Activated CD8-positive, alpha-beta T cell treated with anti-CD3 and anti-CD28 coated beads, Interleukin-2, amount 10 ng/mL, durations not matched to agents 7 days and 5 days (primary cell): ENCODE measurements around the gene SLCO3A1. TPM values are rescaled to one million over a fixed set of nuclear protein-coding genes. Genes with fewer than 3 reads are reported as not detected.

Experiments used
- ATAC-seq: fragments of 150-1000 bp; cut with Tn5 transposase; one replicate; pipeline ENCODE4 v1.10.0; 2021; ENCODE audit warnings: moderate library complexity
- CTCF ChIA-PET: fragments of 350-600 bp; sonication (Branson Sonifier 250); formaldehyde crosslinking; loops from one replicate; lab custom pipeline; 2021; ENCODE audit warnings: antibody characterized with exemption; lab: Charles Lee
- POLR2A ChIA-PET: fragments of 350-600 bp; sonication (Branson Sonifier 250); formaldehyde crosslinking; loops from one replicate; lab custom pipeline; 2021; ENCODE audit warnings: antibody characterized with exemption; lab: Charles Lee
- DNase-seq: peaks from one replicate; pipeline ENCODE4 v3.0.0-alpha.2; 2020
- H3K27ac Mint-ChIP-seq: one replicate; pipeline ENCODE4 v1.8.0; 2021; ENCODE audit warnings: mild to moderate bottlenecking, mixed read lengths
- H3K27me3 Mint-ChIP-seq: one replicate; pipeline ENCODE4 v1.8.0; 2021; ENCODE audit warnings: low read depth, mixed read lengths
- H3K36me3 Mint-ChIP-seq: one replicate; pipeline ENCODE4 v1.8.0; 2021; ENCODE audit warnings: low read depth, mixed read lengths
- H3K4me1 Mint-ChIP-seq: one replicate; pipeline ENCODE4 v1.8.0; 2021; ENCODE audit warnings: low read depth, mixed read lengths
- H3K4me3 Mint-ChIP-seq: one replicate; pipeline ENCODE4 v1.8.0; 2021; ENCODE audit warnings: mild to moderate bottlenecking, mixed read lengths
- H3K9me3 Mint-ChIP-seq: one replicate; pipeline ENCODE4 v1.8.0; 2022; ENCODE audit warnings: mixed read lengths; ENCODE audit not compliant: insufficient read depth
- total RNA-seq, 2 experiments: library from RNA; stranded (reverse); gene quantifications; one replicate each; pipeline ENCODE4 v1.2.3, GENCODE V29; 2021

SLCO3A1 gene
- total RNA-seq, 2 experiments from 2014 or later, result 29.3 to 32.7 TPM

DNA sequence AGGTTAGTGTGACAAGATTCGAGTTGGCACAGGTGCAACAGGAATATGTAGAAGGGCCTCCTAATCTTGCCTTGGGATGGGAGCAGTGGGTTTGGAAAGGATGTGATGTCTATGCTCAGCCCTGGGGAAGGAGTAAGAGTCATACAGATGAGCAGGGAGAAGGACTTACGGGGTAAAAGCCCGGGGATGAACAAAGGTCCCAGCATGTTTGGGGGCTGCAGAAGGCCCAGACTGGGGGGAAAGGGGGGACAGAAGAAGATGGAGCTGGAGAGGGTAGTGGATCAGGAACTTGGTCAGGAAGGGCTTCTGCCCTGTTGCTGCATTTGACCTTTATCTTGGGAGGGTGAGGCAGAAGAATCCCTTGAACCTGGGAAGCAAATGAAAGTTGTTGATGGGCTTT, 300.1 kb downstream of the SLCO3A1 start:
- CTCF ChIA-PET, result interaction anchor here (0.6 kb wide), 1 partner anchor 247 kb away, joined by 4 read pairs; no protein-coding TSS in a partner anchor
- DNase-seq (no peak), ATAC-seq (no peak)
- Mint-ChIP-seq H3K27me3 (no peaks in the 10 kb centered on the region), H3K27ac (no peak overlapping the region), H3K4me1 (peaks cover 9% of the 10 kb centered on the region), H3K36me3 (peaks cover 2% of the 10 kb centered on the region), H3K4me3 (no peak overlapping the region), H3K9me3 (no peaks in the 10 kb centered on the region)
- POLR2A ChIA-PET, result no interaction called here

DNA sequence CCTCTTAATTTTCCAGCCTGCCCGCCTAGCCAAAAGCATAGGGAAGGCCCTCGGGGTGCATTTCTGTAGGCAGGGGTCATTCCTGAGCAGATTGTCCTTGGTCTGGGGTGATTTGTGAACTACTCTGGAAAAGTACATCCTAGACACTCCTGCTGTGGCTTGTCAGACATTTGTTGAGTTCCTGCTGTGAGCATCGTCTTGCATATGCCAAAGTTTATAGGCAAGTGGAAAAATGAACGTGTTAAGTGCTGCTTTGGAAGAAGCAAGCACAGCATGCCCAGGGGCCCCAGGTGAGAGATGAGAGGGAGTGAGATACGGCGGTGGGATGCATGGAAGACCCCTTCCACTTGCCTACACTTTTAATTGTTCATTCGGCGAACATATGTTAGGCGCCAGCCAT, 302.4 kb downstream of the SLCO3A1 start:
- Mint-ChIP-seq H3K27ac (no peak overlapping the region), H3K9me3 (no peaks in the 10 kb centered on the region), H3K27me3 (no peaks in the 10 kb centered on the region), H3K4me3 (no peak overlapping the region), H3K36me3 (peaks cover 2% of the 10 kb centered on the region), H3K4me1 (peaks cover 13% of the 10 kb centered on the region)
- CTCF ChIA-PET, result no interaction called here
- POLR2A ChIA-PET, result no interaction called here
- DNase-seq, result no peak
- no peak for ATAC-seq

DNA sequence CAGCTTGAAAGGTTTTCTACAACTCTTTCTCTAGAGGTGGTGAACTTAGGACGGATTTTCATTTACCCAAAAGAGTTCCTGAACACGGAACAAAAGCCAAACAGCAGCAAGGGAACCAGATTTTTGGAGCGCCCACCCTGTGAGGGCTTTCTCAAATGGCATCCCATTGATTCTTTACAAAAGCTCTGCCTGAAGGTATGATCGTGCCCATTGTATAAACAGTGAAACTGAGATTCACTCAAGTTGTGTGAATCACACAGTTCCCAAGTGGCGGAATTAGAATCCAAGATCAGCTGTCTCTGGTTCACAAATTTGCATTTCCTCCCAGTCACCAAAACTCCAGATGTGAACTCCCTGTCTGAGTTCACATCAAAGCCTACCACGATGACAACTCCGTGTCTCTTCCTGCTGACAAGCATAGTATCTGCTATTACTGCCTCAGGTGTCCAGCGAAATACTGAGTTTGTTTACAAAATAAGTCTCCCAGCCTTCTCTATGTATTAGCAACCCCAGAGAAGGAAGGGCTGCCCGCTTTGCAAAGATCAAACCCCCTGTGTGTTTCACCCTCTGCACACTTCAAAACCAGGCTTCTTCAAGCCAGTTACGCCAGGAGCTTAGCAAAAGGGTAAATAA, 304.3 kb downstream of the SLCO3A1 start:
- Mint-ChIP-seq H3K4me1 (peaks cover 21% of the 10 kb centered on the region), H3K27me3 (no peaks in the 10 kb centered on the region), H3K27ac (no peak overlapping the region), H3K9me3 (no peaks in the 10 kb centered on the region), H3K36me3 (peaks cover 2% of the 10 kb centered on the region), H3K4me3 (no peak overlapping the region)
- CTCF ChIA-PET, result interaction anchor here (0.7 kb wide), 1 partner anchor 11 kb away, joined by 3 read pairs; no protein-coding TSS in a partner anchor
- ATAC-seq (no peak), DNase-seq (no peak)
- POLR2A ChIA-PET, result no interaction called here

DNA sequence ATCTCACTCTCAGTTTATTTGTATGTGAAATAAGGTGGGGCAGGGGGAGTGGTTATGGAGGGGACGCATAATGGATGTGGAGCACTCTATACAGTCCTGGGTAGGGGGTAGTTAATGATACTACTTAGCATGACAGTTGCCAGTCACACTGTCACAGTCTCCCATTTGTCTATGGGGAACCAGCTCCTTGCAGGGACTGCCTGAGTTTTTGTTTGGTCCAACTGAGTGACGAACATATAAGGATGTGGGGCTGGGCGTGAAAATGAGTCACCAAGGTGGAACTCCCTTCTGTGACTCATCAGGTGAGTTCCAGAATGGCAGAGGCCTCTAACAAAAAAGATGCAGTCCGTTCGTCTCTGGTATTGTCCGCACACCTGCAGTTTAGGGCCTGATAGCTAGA, 304.9 kb downstream of the SLCO3A1 start:
- H3K27me3 Mint-ChIP-seq, result no peaks in the 10 kb centered on the region
- DNase-seq, result peak; percentile 42
- no peak overlapping the region for H3K4me3 Mint-ChIP-seq
- ChIA-PET POLR2A (no interaction called here), CTCF (interaction anchor here (0.7 kb wide), 1 partner anchor 10 kb away, joined by 3 read pairs; no protein-coding TSS in a partner anchor)
- ATAC-seq, result peak; percentile 62
- H3K36me3 Mint-ChIP-seq, result peaks cover 2% of the 10 kb centered on the region
- peaks cover 21% of the 10 kb centered on the region for H3K4me1 Mint-ChIP-seq
- H3K9me3 Mint-ChIP-seq, result no peaks in the 10 kb centered on the region
- no peak overlapping the region for H3K27ac Mint-ChIP-seq

DNA sequence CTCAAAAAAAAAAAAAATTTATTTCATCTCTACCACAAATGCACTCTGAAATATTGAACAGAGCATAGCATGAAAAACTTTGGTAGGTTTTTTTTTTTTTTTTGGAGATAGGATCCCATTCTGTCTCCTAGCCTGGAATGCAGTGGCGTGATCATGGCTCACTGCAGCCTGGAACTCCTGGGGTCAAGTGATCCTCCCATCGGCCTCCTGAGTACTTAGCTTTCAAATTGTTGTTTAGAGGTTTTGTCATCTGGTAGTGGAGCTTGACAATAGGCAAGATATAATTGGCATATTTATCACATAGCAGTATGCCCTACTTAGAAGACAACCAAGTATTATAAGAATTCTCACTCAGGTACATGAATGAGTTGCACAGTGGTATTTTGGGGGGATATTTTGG, 306.0 kb downstream of the SLCO3A1 start:
- DNase-seq (no peak), ATAC-seq (no peak)
- Mint-ChIP-seq H3K9me3 (no peaks in the 10 kb centered on the region), H3K4me3 (no peak overlapping the region), H3K27ac (no peak overlapping the region), H3K4me1 (peaks cover 21% of the 10 kb centered on the region), H3K27me3 (no peaks in the 10 kb centered on the region), H3K36me3 (peaks cover 2% of the 10 kb centered on the region)
- CTCF ChIA-PET, result no interaction called here
- POLR2A ChIA-PET, result no interaction called here

DNA sequence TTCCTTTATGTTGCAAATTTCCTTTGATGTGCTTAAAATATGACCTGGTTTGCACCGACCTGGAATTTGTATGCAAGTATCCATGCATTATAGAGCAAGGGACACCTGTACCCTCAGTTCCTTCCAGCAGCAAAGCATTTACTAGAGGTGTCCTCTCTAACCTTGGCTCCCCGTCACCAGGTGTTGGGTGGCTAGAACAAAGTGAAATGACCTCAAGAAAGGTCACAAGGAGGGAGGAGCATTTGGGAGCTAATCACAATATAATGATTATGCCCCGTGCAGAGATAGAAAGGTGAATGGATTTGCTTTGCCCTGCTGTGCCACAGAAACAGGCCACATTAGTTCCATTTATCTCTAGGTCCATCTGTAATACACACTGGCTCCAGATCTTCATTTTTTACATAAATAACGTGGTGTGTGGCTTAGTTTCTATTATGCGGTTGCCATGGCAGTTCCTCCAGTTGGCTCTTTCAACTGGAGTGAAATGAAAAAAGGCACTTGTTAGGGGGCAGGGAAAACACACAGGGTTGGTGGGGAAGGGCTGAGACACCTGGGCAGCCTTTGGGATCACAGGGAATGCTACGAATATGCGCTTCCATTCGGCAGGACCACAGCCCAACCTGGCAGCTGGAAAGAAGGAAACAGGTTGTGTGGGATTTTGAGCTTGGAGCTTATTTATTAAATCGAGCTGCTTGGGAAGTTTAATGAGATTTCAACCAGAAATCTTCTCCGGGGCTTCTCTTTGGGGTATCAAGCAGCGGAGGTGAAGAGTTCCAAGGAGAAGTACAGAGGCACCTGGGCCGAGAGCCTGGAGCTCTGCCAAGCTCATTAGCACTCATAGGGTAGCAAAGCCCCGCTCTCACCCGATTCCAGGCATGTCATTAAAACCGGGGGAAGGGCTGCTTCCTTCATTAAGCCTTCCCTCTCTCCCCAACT, 306.7 kb downstream of the SLCO3A1 start:
- H3K27me3 Mint-ChIP-seq, result no peaks in the 10 kb centered on the region
- DNase-seq (no peak), ATAC-seq (no peak)
- H3K4me1 Mint-ChIP-seq, result peaks cover 21% of the 10 kb centered on the region
- no peaks in the 10 kb centered on the region for H3K9me3 Mint-ChIP-seq
- CTCF ChIA-PET, result interaction anchor here (0.8 kb wide), 1 partner anchor 63 kb away, joined by 3 read pairs; no protein-coding TSS in a partner anchor
- no peak overlapping the region for H3K4me3 Mint-ChIP-seq
- peaks cover 2% of the 10 kb centered on the region for H3K36me3 Mint-ChIP-seq
- no peak overlapping the region for H3K27ac Mint-ChIP-seq
- POLR2A ChIA-PET, result no interaction called here

DNA sequence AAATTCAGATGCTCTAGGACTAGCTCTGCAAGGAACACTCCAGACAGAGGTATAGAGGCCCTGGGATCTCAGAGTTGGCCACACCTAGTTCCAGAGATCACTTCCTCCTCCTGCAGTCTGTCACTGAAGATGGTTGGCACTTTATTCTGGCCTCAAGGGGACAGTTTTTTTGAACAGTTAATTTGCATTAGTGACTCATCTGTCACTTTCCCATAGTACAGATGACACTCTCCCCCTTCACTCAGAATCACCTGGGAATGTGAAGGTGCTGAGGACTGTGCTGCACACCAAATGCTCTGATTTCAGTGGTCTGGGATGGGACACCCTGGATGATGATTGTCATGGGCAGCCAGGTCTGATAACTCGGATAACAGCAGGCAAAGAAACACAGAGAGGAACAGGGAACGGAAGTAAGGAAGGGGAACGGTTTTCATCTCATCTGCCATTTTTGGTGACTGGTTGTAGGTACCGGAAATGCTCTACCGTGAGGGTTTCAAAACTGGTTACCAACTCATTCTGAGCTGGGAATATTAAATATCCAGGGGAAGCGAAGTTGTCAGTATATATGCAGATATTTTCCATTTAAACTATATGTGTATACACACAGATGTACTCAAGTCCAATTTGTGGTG, 307.6 kb downstream of the SLCO3A1 start:
- Mint-ChIP-seq H3K27me3 (no peaks in the 10 kb centered on the region), H3K9me3 (no peaks in the 10 kb centered on the region), H3K4me1 (peaks cover 21% of the 10 kb centered on the region), H3K4me3 (no peak overlapping the region), H3K27ac (no peak overlapping the region), H3K36me3 (peaks cover 2% of the 10 kb centered on the region)
- DNase-seq (no peak), ATAC-seq (peak; percentile 31)
- ChIA-PET CTCF (no interaction called here), POLR2A (no interaction called here)

DNA sequence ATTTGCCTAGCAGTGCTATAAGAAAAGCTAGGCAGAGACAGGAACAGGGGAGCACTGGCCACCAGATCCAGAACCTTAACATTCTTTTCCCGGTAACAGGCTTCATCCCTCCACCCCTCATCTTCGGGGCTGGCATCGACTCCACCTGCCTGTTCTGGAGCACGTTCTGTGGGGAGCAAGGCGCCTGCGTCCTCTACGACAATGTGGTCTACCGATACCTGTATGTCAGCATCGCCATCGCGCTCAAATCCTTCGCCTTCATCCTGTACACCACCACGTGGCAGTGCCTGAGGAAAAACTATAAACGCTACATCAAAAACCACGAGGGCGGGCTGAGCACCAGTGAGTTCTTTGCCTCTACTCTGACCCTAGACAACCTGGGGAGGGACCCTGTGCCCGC, 309.1 kb downstream of the SLCO3A1 start:
- Mint-ChIP-seq H3K9me3 (no peaks in the 10 kb centered on the region), H3K27ac (no peak overlapping the region), H3K4me3 (no peak overlapping the region), H3K4me1 (peaks cover 21% of the 10 kb centered on the region), H3K36me3 (peaks cover 2% of the 10 kb centered on the region), H3K27me3 (no peaks in the 10 kb centered on the region)
- ATAC-seq, result no peak
- DNase-seq, result no peak
- POLR2A ChIA-PET, result no interaction called here
- CTCF ChIA-PET, result no interaction called here

DNA sequence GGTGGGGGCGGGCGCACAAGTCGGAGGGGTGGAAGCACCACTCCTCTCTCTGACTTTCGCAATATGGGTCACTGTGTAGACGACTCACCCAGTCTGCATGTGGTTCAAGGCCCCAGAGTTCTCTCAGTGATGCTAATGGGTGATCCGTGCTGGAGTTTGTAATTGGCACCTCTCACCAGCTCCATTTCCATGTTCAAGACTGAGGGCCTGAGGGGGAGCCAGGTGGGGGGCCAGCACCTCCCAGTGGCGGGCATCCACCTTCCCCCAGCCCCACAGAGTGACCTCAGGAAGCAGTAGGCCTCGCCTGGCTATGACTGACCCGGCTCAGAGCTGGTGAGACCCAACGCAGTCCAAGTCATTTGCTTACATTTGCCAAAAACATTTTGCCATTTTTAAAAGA, 310.1 kb downstream of the SLCO3A1 start:
- H3K4me3 Mint-ChIP-seq, result no peak overlapping the region
- no peaks in the 10 kb centered on the region for H3K36me3 Mint-ChIP-seq
- no peaks in the 10 kb centered on the region for H3K9me3 Mint-ChIP-seq
- peaks cover 12% of the 10 kb centered on the region for H3K4me1 Mint-ChIP-seq
- ChIA-PET CTCF (no interaction called here), POLR2A (no interaction called here)
- no peak overlapping the region for H3K27ac Mint-ChIP-seq
- ATAC-seq (no peak), DNase-seq (no peak)
- no peaks in the 10 kb centered on the region for H3K27me3 Mint-ChIP-seq

DNA sequence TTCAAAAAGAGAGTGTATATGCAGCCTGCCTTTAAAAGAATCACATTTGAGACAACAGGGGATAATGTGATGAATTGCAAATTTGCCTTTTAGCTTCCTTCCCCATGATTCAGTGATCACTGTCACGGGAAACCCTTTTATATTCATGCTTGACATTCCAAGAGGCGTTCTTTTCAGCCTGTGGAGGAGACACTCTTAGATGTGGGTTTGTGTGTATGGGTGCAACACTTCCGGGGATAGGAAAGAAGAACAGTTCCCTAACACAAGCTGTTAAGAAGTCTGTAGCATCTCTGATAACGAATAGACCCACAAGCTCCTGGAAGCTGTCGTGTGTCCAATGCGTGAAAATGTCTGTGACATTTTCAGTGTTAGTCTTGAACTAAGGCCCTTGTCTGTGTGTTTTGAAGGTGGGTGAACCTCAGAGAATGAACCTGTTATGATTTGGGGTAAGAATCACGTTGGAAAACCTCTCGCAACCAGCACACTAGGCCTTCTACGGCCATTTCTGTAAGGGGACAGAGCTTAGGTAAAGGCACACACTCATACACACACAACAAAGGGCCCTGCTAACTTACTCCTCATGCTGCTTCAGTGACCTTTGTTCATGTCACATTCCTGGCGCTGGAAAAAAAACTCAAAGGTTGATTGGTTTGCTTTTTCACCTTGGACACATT, 311.0 kb downstream of the SLCO3A1 start:
- no peaks in the 10 kb centered on the region for H3K27me3 Mint-ChIP-seq
- CTCF ChIA-PET, result no interaction called here
- no peak overlapping the region for H3K4me3 Mint-ChIP-seq
- H3K27ac Mint-ChIP-seq, result no peak overlapping the region
- POLR2A ChIA-PET, result no interaction called here
- H3K9me3 Mint-ChIP-seq, result no peaks in the 10 kb centered on the region
- H3K36me3 Mint-ChIP-seq, result no peaks in the 10 kb centered on the region
- ATAC-seq, result no peak
- peaks cover 10% of the 10 kb centered on the region for H3K4me1 Mint-ChIP-seq
- no peak for DNase-seq

DNA sequence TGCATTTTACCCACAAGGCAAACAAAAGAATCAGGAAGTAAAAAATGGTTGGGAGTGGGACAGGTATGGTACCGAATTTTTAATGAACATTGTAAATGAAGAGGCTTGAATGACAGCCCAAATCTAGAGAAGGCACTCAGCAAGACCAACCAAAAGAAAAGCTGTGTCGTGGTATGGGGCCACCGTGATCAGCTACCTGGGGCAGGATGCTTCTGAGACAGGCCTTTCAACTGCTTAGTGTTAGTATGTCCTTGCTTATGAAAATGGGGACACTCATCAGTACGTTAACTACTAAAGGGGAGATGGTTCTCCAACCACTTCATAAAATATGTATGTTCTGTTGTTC, 311.5 kb downstream of the SLCO3A1 start:
- no peak for ATAC-seq
- no peaks in the 10 kb centered on the region for H3K9me3 Mint-ChIP-seq
- no peak overlapping the region for H3K4me3 Mint-ChIP-seq
- POLR2A ChIA-PET, result no interaction called here
- H3K36me3 Mint-ChIP-seq, result no peaks in the 10 kb centered on the region
- CTCF ChIA-PET, result no interaction called here
- H3K4me1 Mint-ChIP-seq, result peaks cover 10% of the 10 kb centered on the region
- DNase-seq, result no peak
- H3K27ac Mint-ChIP-seq, result no peak overlapping the region
- H3K27me3 Mint-ChIP-seq, result no peaks in the 10 kb centered on the region
